Measurements from ENCODE around the gene TMEM176B. TPM values are rescaled to one million over a fixed set of nuclear protein-coding genes. Genes with fewer than 3 reads are reported as not detected.

Gene TMEM176B
- total RNA-seq, 1 experiment from 2014 or later, result 1.8 TPM

- in situ Hi-C loops (cut with HindIII; ENCODE audit: low sequenced_read_pairs), result no loop called here
- no peak for DNase-seq (ENCODE audit: low spot score)
These were observed 40.7 kb downstream of the TMEM176B start for GRCh38 chr7:150759479-150759878.

- in situ Hi-C loops (cut with HindIII; ENCODE audit: low sequenced_read_pairs), result no loop called here
- no peak for DNase-seq (ENCODE audit: low spot score)
These were observed 43.3 kb downstream of the TMEM176B start for GRCh38 chr7:150756858-150757257.

GRCh38 chr7:150756166-150756565 is 44.0 kb downstream of the TMEM176B start:
- DNase-seq (ENCODE audit: low spot score), result no peak
- in situ Hi-C loops (cut with HindIII; ENCODE audit: low sequenced_read_pairs), result no loop called here

GRCh38 chr7:150755473-150756099 is 44.6 kb downstream of the TMEM176B start:
- in situ Hi-C loops (cut with HindIII; ENCODE audit: low sequenced_read_pairs), result no loop called here
- DNase-seq (ENCODE audit: low spot score), result no peak

- in situ Hi-C loops (cut with HindIII; ENCODE audit: low sequenced_read_pairs), result no loop called here
These were observed 45.2 kb downstream of the TMEM176B start for GRCh38 chr7:150754951-150755350.

GRCh38 chr7:150753826-150754603 is 46.1 kb downstream of the TMEM176B start:
- in situ Hi-C loops (cut with HindIII; ENCODE audit: low sequenced_read_pairs), result no loop called here
- DNase-seq (ENCODE audit: low spot score), result no peak

More at GRCh38 chr7:150754951-150755350, 45.2 kb downstream of the TMEM176B start:
- DNase-seq (ENCODE audit: low spot score), result no peak

GRCh38 chr7:150753239-150753638 is 46.9 kb downstream of the TMEM176B start:
- no peak for DNase-seq (ENCODE audit: low spot score)
- in situ Hi-C loops (cut with HindIII; ENCODE audit: low sequenced_read_pairs), result no loop called here

- in situ Hi-C loops (cut with HindIII; ENCODE audit: low sequenced_read_pairs), result no loop called here
- no peak for DNase-seq (ENCODE audit: low spot score)
These were observed 48.5 kb downstream of the TMEM176B start for GRCh38 chr7:150751702-150752101.

- in situ Hi-C loops (cut with HindIII; ENCODE audit: low sequenced_read_pairs), result no loop called here
These were observed 51.8 kb downstream of the TMEM176B start for GRCh38 chr7:150748376-150748775.

GRCh38 chr7:150746921-150747320 is 53.2 kb downstream of the TMEM176B start:
- in situ Hi-C loops (cut with HindIII; ENCODE audit: low sequenced_read_pairs), result no loop called here
- no peak for DNase-seq (ENCODE audit: low spot score)

More at GRCh38 chr7:150748376-150748775, 51.8 kb downstream of the TMEM176B start:
- no peak for DNase-seq (ENCODE audit: low spot score)

- no peak for DNase-seq (ENCODE audit: low spot score)
- in situ Hi-C loops (cut with HindIII; ENCODE audit: low sequenced_read_pairs), result no loop called here
These were observed 54.3 kb downstream of the TMEM176B start for GRCh38 chr7:150745876-150746275.

- in situ Hi-C loops (cut with HindIII; ENCODE audit: low sequenced_read_pairs), result no loop called here
- no peak for DNase-seq (ENCODE audit: low spot score)
These were observed 55.1 kb downstream of the TMEM176B start for GRCh38 chr7:150745086-150745485.

GRCh38 chr7:150744041-150744656 is 56.0 kb downstream of the TMEM176B start:
- DNase-seq (ENCODE audit: low spot score), result no peak
- in situ Hi-C loops (cut with HindIII; ENCODE audit: low sequenced_read_pairs), result no loop called here

- no peak for DNase-seq (ENCODE audit: low spot score)
- in situ Hi-C loops (cut with HindIII; ENCODE audit: low sequenced_read_pairs), result no loop called here
These were observed 57.7 kb downstream of the TMEM176B start for GRCh38 chr7:150742286-150742968.

Other genes starting within 250 kb of the TMEM176B start
- gene GIMAP4, start 233.0 kb downstream of the TMEM176B start, total RNA-seq (2014; rRNA removed; shearing (Covaris generic)), result not detected in 2 replicates
- not detected in 2 replicates for gene GIMAP6, start 168.0 kb downstream of the TMEM176B start, total RNA-seq (2014; rRNA removed; shearing (Covaris generic))
- not detected in 2 replicates for gene GIMAP2, start 114.7 kb downstream of the TMEM176B start, total RNA-seq (2014; rRNA removed; shearing (Covaris generic))
- gene GIMAP1, start 83.8 kb downstream of the TMEM176B start, total RNA-seq (2014; rRNA removed; shearing (Covaris generic)), result not detected in 2 replicates
- gene GIMAP5, start 62.9 kb downstream of the TMEM176B start, total RNA-seq (2014; rRNA removed; shearing (Covaris generic)), result not detected in 2 replicates
- not detected in 2 replicates for gene TMEM176A, start 405 bp upstream of the TMEM176B start, total RNA-seq (2014; rRNA removed; shearing (Covaris generic))
- gene AOC1, start 52.2 kb upstream of the TMEM176B start, total RNA-seq (2014; rRNA removed; shearing (Covaris generic)), result 0.92 TPM in 1 of 2 replicates, not detected in the other
- 10.8 and 11.5 TPM in 2 replicates for gene KCNH2, start 178.0 kb upstream of the TMEM176B start, total RNA-seq (2014; rRNA removed; shearing (Covaris generic))
- gene NOS3, start 190.7 kb upstream of the TMEM176B start, total RNA-seq (2014; rRNA removed; shearing (Covaris generic)), result 34.5 and 41.6 TPM in 2 replicates
- gene ATG9B, start 224.1 kb upstream of the TMEM176B start, total RNA-seq (2014; rRNA removed; shearing (Covaris generic)), result 0.34 and 0.49 TPM in 2 replicates
- 34.0 and 57.0 TPM in 2 replicates for gene ABCB8, start 228.1 kb upstream of the TMEM176B start, total RNA-seq (2014; rRNA removed; shearing (Covaris generic))
- gene ASIC3, start 248.2 kb upstream of the TMEM176B start, total RNA-seq (2014; rRNA removed; shearing (Covaris generic)), result not detected in 2 replicates